ENCODE data around the gene NEO1.
A peak's percentile ranks its signal among the peaks of the same experiment; 100 is the strongest.

Gene NEO1

GRCh38 chr15:73313861-73314260, 261.6 kb downstream of the NEO1 start:
- DNase-seq (ENCODE audit: low read depth) = no peak
- no peak for TF ChIP-seq CTCF (conservative IDR thresholded peaks at IDR 0.05; ENCODE audit: control insufficient read depth, insufficient read depth, low read depth, low read length)
- no peak overlapping the region for H3K4me3 ChIP-seq (ENCODE audit: control insufficient read depth, low read depth, low read length)

- TF ChIP-seq CTCF (conservative IDR thresholded peaks at IDR 0.05; ENCODE audit: control insufficient read depth, insufficient read depth, low read depth, low read length) = no peak
- no peak for DNase-seq (ENCODE audit: low read depth)
Observed at GRCh38 chr15:73317651-73318462, 265.6 kb downstream of the NEO1 start.

GRCh38 chr15:73318463-73319351, 266.4 kb downstream of the NEO1 start:
- peak; percentile 4 for DNase-seq (ENCODE audit: low read depth)
- TF ChIP-seq CTCF (conservative IDR thresholded peaks at IDR 0.05; ENCODE audit: control insufficient read depth, insufficient read depth, low read depth, low read length) = no peak
- no peak overlapping the region for H3K4me3 ChIP-seq (ENCODE audit: control insufficient read depth, low read depth, low read length)

More at GRCh38 chr15:73317651-73318462, 265.6 kb downstream of the NEO1 start:
- H3K4me3 ChIP-seq (ENCODE audit: control insufficient read depth, low read depth, low read length) = no peak overlapping the region

GRCh38 chr15:73319460-73320245, 267.4 kb downstream of the NEO1 start:
- no peak for DNase-seq (ENCODE audit: low read depth)
- H3K4me3 ChIP-seq (ENCODE audit: control insufficient read depth, low read depth, low read length) = no peak overlapping the region
- TF ChIP-seq CTCF (conservative IDR thresholded peaks at IDR 0.05; ENCODE audit: control insufficient read depth, insufficient read depth, low read depth, low read length) = no peak

GRCh38 chr15:73320619-73321180, 268.4 kb downstream of the NEO1 start:
- DNase-seq (ENCODE audit: low read depth) = no peak
- no peak overlapping the region for H3K4me3 ChIP-seq (ENCODE audit: control insufficient read depth, low read depth, low read length)
- TF ChIP-seq CTCF (conservative IDR thresholded peaks at IDR 0.05; ENCODE audit: control insufficient read depth, insufficient read depth, low read depth, low read length) = no peak

All from fibroblast of mammary gland (primary cell).